Measurements from ENCODE around the gene HRAS.

DNA sequence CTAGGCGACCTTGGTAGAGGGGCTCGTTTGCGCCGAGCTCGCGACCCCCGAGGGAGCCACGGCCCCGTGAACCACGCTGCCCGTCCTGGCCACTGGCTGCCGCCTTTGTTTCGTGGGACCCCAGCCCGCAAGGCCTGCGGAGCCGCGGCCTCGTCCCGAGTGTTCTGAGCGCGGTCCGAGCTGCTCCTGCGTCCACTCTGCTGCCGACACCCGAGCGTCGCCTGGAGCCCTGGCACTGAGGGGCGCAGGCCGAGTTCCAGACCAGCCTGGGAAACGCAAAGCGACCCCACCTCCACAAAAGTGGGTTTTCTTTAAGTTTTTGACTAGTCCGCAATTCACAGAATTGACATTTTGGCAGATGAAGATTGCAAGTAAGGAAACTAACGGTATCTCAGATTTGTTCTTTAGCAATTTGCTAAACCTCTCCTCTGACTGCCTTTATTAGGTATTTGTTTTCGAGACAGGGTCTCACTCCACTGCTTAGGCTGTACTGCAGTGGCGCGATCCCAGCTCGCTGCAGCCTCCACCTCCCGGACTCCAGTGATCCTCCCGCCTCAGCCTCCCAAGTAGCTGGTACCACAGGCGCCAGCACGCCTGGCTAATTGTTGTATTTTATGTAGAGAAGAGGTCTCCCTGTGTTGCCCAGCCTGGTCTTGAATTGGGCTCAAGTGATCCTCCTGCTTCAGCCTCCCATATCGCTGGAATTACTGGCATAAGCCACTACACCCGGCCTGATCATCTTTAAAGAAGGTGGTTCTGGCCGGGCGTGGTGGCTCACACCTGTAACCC, 27.5 kb downstream of the HRAS start:
- no peak for TF ChIP-seq POLR2A (IDR thresholded peaks at IDR 0.05; ENCODE audit: low read depth, low read length)
- TF ChIP-seq POLR2AphosphoS5 (IDR thresholded peaks at IDR 0.05; ENCODE audit: low read depth, low read length), result no peak
- TF ChIP-seq TAF1 (IDR thresholded peaks at IDR 0.05; ENCODE audit: low read depth, low read length), result no peak
- no peak for TF ChIP-seq SPI1 (IDR thresholded peaks at IDR 0.05; ENCODE audit: low read depth, low read length)
- TF ChIP-seq POU2F2 (IDR thresholded peaks at IDR 0.05; ENCODE audit: low read depth, low read length), result no peak
- no peak for TF ChIP-seq PAX5 (IDR thresholded peaks at IDR 0.05; ENCODE audit: insufficient read depth, low read length, severe bottlenecking)
